Measurements from ENCODE around the gene GAB1. TPM values are rescaled to one million over a fixed set of nuclear protein-coding genes. Genes with fewer than 3 reads are reported as not detected.
A peak's percentile ranks its signal among the peaks of the same experiment; 100 is the strongest.

The GAB1 gene
- total RNA-seq, 1 experiment from 2014 or later: 3.8 TPM

DNA sequence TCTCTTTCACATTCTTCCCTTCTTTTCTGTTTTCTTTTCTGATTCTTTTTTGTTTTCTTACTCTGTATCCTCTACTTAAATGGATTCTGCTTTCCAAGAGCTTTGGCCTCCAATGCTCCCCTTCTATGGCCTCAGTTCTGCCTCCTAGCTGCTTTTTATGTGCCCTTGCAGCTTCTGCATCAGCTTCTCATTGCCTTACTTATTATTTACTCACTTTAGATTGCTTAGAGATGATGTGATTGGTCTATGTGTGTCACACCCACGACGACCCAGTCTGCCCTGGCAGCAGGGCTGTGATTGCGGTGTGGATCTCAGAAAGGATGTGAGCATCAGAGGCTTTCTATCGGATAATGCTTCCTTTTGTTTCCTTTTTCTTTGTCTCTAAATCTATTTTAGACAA is 105.0 kb downstream of the GAB1 start:
- ChIA-PET CTCF (no interaction called here), RAD21 (ENCODE audit: low non-redundant PET in 1 of 2, low total read pairs in 2 of 2, uncharacterized antibody in 2 of 2, unreplicated experiment in 2 of 2) (no interaction called here), POLR2A (no interaction called here)
- Histone ChIP-seq H3K9ac (ENCODE audit: low read length) (no peak overlapping the region), H3K36me3 (ENCODE audit: control insufficient read depth in 1 of 2, insufficient read depth in 2 of 2, low read length in 2 of 2) (no peaks in the 10 kb centered on the region), H2AFZ (ENCODE audit: low read depth, low read length, poor library complexity, severe bottlenecking) (no peak overlapping the region), H3K9me2 (ENCODE audit: insufficient read depth) (no peaks in the 10 kb centered on the region), H3K27ac (ENCODE audit: low read depth, low read length) (no peak overlapping the region), H3K4me2 (ENCODE audit: low read length) (no peak overlapping the region), H3K9me3 (ENCODE audit: control insufficient read depth in 1 of 2, insufficient read depth in 1 of 2, low read depth in 1 of 2, low read length in 2 of 2) (no peaks in the 10 kb centered on the region), H3K79me2 (ENCODE audit: insufficient read depth, low read length) (no peaks in the 10 kb centered on the region), H3K4me1 (ENCODE audit: control insufficient read depth in 1 of 2, insufficient read depth in 2 of 2, low read length in 2 of 2) (no peaks in the 10 kb centered on the region), H4K20me1 (ENCODE audit: insufficient read depth) (no peaks in the 10 kb centered on the region), H3K4me3 (replicated peaks in 1 of 2; ENCODE audit: low read depth in 1 of 2, low read length in 2 of 2) (no peak overlapping the region), H3K27me3 (ENCODE audit: insufficient read depth, low read length) (no peaks in the 10 kb centered on the region)
- ATAC-seq: peak; percentile 60; the same call in 1 of the 2 replicates
- no TSS peak for BruUV-seq (replicated peaks)
- intact Hi-C loops (cut with micrococcal nuclease): no loop called here
- DNase-seq (ENCODE audit: low read depth, low spot score): no peak
- TF ChIP-seq EGR1 (IDR thresholded peaks at IDR 0.05; ENCODE audit: low read depth): no peak
- TF ChIP-seq CBX3 (IDR thresholded peaks at IDR 0.05; ENCODE audit: low read depth): no peak
- TF ChIP-seq, protein P1, sequence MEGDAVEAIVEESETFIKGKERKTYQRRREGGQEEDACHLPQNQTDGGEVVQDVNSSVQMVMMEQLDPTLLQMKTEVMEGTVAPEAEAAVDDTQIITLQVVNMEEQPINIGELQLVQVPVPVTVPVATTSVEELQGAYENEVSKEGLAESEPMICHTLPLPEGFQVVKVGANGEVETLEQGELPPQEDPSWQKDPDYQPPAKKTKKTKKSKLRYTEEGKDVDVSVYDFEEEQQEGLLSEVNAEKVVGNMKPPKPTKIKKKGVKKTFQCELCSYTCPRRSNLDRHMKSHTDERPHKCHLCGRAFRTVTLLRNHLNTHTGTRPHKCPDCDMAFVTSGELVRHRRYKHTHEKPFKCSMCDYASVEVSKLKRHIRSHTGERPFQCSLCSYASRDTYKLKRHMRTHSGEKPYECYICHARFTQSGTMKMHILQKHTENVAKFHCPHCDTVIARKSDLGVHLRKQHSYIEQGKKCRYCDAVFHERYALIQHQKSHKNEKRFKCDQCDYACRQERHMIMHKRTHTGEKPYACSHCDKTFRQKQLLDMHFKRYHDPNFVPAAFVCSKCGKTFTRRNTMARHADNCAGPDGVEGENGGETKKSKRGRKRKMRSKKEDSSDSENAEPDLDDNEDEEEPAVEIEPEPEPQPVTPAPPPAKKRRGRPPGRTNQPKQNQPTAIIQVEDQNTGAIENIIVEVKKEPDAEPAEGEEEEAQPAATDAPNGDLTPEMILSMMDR (IDR thresholded peaks at IDR 0.05 in 2 of 3, conservative IDR thresholded peaks at IDR 0.05 in 1 of 3; ENCODE audit: borderline replicate concordance in 1 of 3, insufficient read depth in 1 of 3, low read depth in 2 of 3, low read length in 2 of 3): peak in 1 of 3 experiments; percentile 7; a peak in 1 of 6 replicates

- no peak for DNase-seq (ENCODE audit: low read depth, low spot score)
- ChIA-PET CTCF (no interaction called here), POLR2A (no interaction called here), RAD21 (ENCODE audit: low non-redundant PET in 1 of 2, low total read pairs in 2 of 2, uncharacterized antibody in 2 of 2, unreplicated experiment in 2 of 2) (no interaction called here)
- no peaks in the 10 kb centered on the region for H3K9me2 ChIP-seq (ENCODE audit: insufficient read depth)
- no peaks in the 10 kb centered on the region for H3K27me3 ChIP-seq (ENCODE audit: insufficient read depth, low read length)
- no peaks in the 10 kb centered on the region for H3K4me1 ChIP-seq (ENCODE audit: control insufficient read depth in 1 of 2, insufficient read depth in 2 of 2, low read length in 2 of 2)
- intact Hi-C loops (cut with micrococcal nuclease): no loop called here
- no peaks in the 10 kb centered on the region for H4K20me1 ChIP-seq (ENCODE audit: insufficient read depth)
- BruUV-seq (replicated peaks): no TSS peak
- H3K36me3 ChIP-seq (ENCODE audit: control insufficient read depth in 1 of 2, insufficient read depth in 2 of 2, low read length in 2 of 2): no peaks in the 10 kb centered on the region
- no peak overlapping the region for H3K9ac ChIP-seq (ENCODE audit: low read length)
- no peak overlapping the region for H3K4me2 ChIP-seq (ENCODE audit: low read length)
- H3K4me3 ChIP-seq (replicated peaks in 1 of 2; ENCODE audit: low read depth in 1 of 2, low read length in 2 of 2): no peak overlapping the region
- no peak overlapping the region for H2AFZ ChIP-seq (ENCODE audit: low read depth, low read length, poor library complexity, severe bottlenecking)
- TF ChIP-seq ZNF274 (IDR thresholded peaks at IDR 0.05; ENCODE audit: low read depth, low read length) (no peak), YY1 (IDR thresholded peaks at IDR 0.05; ENCODE audit: extremely low read depth, insufficient replicate concordance, low read depth, low read length) (no peak), FOSL1 (IDR thresholded peaks at IDR 0.05; ENCODE audit: low read depth) (no peak), SIN3A (IDR thresholded peaks at IDR 0.05; ENCODE audit: low read depth) (no peak)
- no peak for ATAC-seq
- no peak overlapping the region for H3K27ac ChIP-seq (ENCODE audit: low read depth, low read length)
- no peaks in the 10 kb centered on the region for H3K9me3 ChIP-seq (ENCODE audit: control insufficient read depth in 1 of 2, insufficient read depth in 1 of 2, low read depth in 1 of 2, low read length in 2 of 2)
- H3K79me2 ChIP-seq (ENCODE audit: insufficient read depth, low read length): no peaks in the 10 kb centered on the region
Observed at GRCh38 chr4:143443728-143444127, 107.1 kb downstream of the GAB1 start.

All from HCT116 (cell line).